ENCODE measurements around the gene REXO2.

Gene REXO2

DNA sequence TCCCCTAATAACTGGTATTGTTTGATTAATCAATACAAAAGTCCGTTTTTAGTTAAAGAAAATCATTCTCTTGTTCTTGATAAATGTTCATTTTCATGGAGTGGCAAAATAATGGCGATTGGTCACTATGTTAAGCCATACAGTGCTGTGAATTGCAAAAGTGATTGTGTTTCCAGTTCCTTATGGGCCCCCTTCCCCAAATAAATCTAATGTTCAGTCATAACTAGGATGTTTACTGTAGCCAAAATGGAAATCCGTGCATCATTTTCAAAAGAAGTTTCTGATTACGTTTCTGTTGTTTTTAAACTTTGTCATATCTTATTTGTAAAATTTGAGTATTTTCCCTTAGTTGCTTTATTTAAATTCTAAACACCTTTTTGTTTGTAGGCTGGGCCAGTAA is 38.0 kb upstream of the REXO2 start:
- no peaks in the 10 kb centered on the region for H3K9me3 ChIP-seq (ENCODE audit: control insufficient read depth in 2 of 2, low read length in 2 of 2)
- H3K9ac ChIP-seq (ENCODE audit: low read length in 2 of 2): peak overlapping the region; percentile 99
- H3K27ac ChIP-seq (ENCODE audit: low read length): no peak overlapping the region
- H3K36me3 ChIP-seq (ENCODE audit: control insufficient read depth in 2 of 2, insufficient read depth in 2 of 2, low read length in 2 of 2): peaks cover 4 to 6% of the 10 kb centered on the region in 2 donors
- no peaks in the 10 kb centered on the region for H3K27me3 ChIP-seq (ENCODE audit: control insufficient read depth in 1 of 2, insufficient read depth in 2 of 2, low read length in 2 of 2)
- H3K4me3 ChIP-seq (ENCODE audit: low read length in 2 of 2): peak overlapping the region; percentile 88 to 98
- H3K4me1 ChIP-seq (ENCODE audit: control insufficient read depth, insufficient read depth, low read length): no peaks in the 10 kb centered on the region

DNA sequence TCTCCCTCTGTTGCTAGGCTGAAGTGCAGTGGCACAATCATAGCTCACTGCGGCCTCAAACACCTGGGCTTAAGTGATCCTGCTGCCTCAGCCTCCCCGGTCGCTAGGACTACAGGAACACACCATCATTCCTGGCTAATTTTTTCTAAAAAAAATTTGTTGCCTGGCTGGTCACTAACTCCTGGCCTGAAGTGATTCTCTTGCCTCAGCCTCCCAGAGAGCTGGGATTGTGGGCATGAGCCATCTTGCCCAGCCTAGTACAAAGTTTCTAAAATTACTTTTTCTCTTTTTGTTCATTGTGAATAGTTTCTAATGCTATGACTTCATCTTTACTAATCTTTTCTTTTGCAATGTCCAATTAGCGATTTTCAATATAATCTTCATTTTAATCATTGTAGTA is 26.3 kb upstream of the REXO2 start:
- no peaks in the 10 kb centered on the region for H3K4me1 ChIP-seq (ENCODE audit: control insufficient read depth, insufficient read depth, low read length)
- H3K4me3 ChIP-seq (ENCODE audit: low read length in 2 of 2): no peak overlapping the region
- H3K27ac ChIP-seq (ENCODE audit: low read length): no peak overlapping the region
- no peaks in the 10 kb centered on the region for H3K9me3 ChIP-seq (ENCODE audit: control insufficient read depth in 2 of 2, low read length in 2 of 2)
- peaks cover 8 to 21% of the 10 kb centered on the region in 2 donors for H3K36me3 ChIP-seq (ENCODE audit: control insufficient read depth in 2 of 2, insufficient read depth in 2 of 2, low read length in 2 of 2)
- H3K27me3 ChIP-seq (ENCODE audit: control insufficient read depth in 1 of 2, insufficient read depth in 2 of 2, low read length in 2 of 2): no peaks in the 10 kb centered on the region
- H3K9ac ChIP-seq (ENCODE audit: low read length in 2 of 2): no peak overlapping the region

DNA sequence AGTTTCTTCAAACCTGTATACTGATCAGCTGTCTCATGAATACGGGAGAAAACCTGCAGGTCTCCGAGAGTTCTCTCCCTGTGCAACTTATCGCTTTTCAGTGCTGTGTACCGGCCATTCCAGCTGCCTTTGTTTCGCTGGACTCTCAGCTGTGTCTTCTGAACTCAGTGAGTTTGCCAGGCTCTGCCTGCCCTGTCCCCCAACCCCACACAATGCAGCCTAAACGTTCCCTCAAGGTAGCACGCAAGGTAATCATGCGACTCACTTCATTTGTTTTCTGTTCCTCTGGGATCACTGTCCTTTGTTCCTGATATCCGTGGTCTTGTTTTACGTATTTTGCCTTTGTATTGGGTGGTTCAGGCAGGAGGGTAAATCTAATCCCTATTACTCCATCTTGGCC is 25.3 kb upstream of the REXO2 start:
- no peaks in the 10 kb centered on the region for H3K9me3 ChIP-seq (ENCODE audit: control insufficient read depth in 2 of 2, low read length in 2 of 2)
- H3K36me3 ChIP-seq (ENCODE audit: control insufficient read depth in 2 of 2, insufficient read depth in 2 of 2, low read length in 2 of 2): peaks cover 8 to 12% of the 10 kb centered on the region in 2 donors
- no peak overlapping the region for H3K4me3 ChIP-seq (ENCODE audit: low read length in 2 of 2)
- H3K4me1 ChIP-seq (ENCODE audit: control insufficient read depth, insufficient read depth, low read length): no peaks in the 10 kb centered on the region
- no peak overlapping the region for H3K9ac ChIP-seq (ENCODE audit: low read length in 2 of 2)
- no peaks in the 10 kb centered on the region for H3K27me3 ChIP-seq (ENCODE audit: control insufficient read depth in 1 of 2, insufficient read depth in 2 of 2, low read length in 2 of 2)
- no peak overlapping the region for H3K27ac ChIP-seq (ENCODE audit: low read length)

DNA sequence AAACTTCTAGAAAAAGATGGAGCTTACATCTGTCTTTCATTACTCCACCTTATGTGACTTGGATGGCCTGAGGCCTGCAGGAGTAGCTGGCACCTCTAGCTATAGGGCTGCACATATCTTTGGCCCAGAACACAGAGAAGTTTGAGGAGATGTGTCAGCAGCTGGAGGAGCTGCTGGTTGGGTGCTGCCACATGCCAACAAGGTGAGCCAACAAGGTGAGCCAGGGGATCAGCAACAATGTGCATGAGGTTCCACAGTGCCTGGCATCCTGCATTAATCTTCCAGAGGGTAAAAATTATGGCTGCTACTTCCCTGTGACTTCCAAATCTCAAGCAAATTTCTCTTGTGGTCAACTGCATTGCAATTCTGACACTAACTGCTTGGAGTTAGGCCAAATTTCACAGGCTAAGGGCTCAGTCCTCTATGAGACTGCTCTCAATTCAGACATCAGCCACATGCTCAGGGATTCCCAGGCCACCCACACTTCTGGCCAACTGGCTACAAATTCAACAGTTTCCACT is 22.8 kb upstream of the REXO2 start:
- no peaks in the 10 kb centered on the region for H3K27me3 ChIP-seq (ENCODE audit: control insufficient read depth in 1 of 2, insufficient read depth in 2 of 2, low read length in 2 of 2)
- no peak overlapping the region for H3K9ac ChIP-seq (ENCODE audit: low read length in 2 of 2)
- peaks cover 0 to 3% of the 10 kb centered on the region in 2 donors for H3K36me3 ChIP-seq (ENCODE audit: control insufficient read depth in 2 of 2, insufficient read depth in 2 of 2, low read length in 2 of 2)
- H3K9me3 ChIP-seq (ENCODE audit: control insufficient read depth in 2 of 2, low read length in 2 of 2): no peaks in the 10 kb centered on the region
- H3K4me3 ChIP-seq (ENCODE audit: low read length in 2 of 2): no peak overlapping the region
- H3K4me1 ChIP-seq (ENCODE audit: control insufficient read depth, insufficient read depth, low read length): no peaks in the 10 kb centered on the region
- H3K27ac ChIP-seq (ENCODE audit: low read length): no peak overlapping the region

DNA sequence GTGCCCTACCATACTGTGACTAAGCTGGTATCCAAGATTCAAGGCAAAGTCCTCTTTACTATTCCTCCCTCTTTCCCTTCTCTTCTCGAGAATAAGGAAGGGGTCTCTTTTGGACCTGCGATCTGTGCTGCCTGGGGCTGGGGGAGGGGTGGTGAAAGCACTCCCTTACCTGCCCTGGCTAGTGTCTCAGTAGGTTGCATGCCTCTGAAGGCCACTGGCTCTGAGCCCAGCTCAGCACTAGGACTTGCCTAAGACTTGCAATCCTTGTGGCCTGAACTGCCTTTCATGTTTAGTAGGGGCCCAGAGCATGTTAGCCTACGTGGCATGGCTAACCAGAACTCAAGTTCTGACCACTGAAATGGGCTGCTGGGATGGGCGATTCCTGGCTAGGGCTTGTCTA is 13.0 kb upstream of the REXO2 start:
- no peak overlapping the region for H3K9ac ChIP-seq (ENCODE audit: low read length in 2 of 2)
- H3K36me3 ChIP-seq (ENCODE audit: control insufficient read depth in 2 of 2, insufficient read depth in 2 of 2, low read length in 2 of 2): no peaks in the 10 kb centered on the region
- H3K27me3 ChIP-seq (ENCODE audit: control insufficient read depth in 1 of 2, insufficient read depth in 2 of 2, low read length in 2 of 2): no peaks in the 10 kb centered on the region

DNA sequence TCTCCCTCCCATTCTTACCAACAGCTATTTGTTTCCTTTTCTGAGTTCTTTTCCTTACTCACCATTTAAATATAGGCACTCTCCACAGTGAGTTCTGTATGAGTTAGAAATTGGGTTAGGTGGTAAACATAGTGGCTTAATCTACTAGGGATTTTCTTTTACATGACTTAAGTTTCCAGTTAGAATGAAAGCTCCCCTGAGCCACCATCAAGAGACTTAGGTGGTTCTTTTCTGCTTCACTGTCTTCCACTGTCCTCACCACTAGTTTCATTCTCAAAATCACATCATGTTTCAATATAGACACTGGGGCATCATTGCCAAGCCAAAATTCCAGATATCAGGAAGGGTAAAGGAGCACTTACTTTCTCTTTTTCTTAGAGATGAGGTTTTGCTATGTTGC is 9.0 kb upstream of the REXO2 start:
- H3K36me3 ChIP-seq (ENCODE audit: control insufficient read depth in 2 of 2, insufficient read depth in 2 of 2, low read length in 2 of 2): no peaks in the 10 kb centered on the region
- no peak overlapping the region for H3K9ac ChIP-seq (ENCODE audit: low read length in 2 of 2)
- no peak overlapping the region for H3K27ac ChIP-seq (ENCODE audit: low read length)
- H3K27me3 ChIP-seq (ENCODE audit: control insufficient read depth in 1 of 2, insufficient read depth in 2 of 2, low read length in 2 of 2): no peaks in the 10 kb centered on the region
- H3K4me3 ChIP-seq (ENCODE audit: low read length in 2 of 2): no peak overlapping the region
- H3K9me3 ChIP-seq (ENCODE audit: control insufficient read depth in 2 of 2, low read length in 2 of 2): no peaks in the 10 kb centered on the region
- H3K4me1 ChIP-seq (ENCODE audit: control insufficient read depth, insufficient read depth, low read length): no peaks in the 10 kb centered on the region

More for the DNA sequence above, 13.0 kb upstream of the REXO2 start:
- Histone ChIP-seq H3K9me3 (ENCODE audit: control insufficient read depth in 2 of 2, low read length in 2 of 2) (no peaks in the 10 kb centered on the region), H3K27ac (ENCODE audit: low read length) (no peak overlapping the region), H3K4me1 (ENCODE audit: control insufficient read depth, insufficient read depth, low read length) (no peaks in the 10 kb centered on the region), H3K4me3 (ENCODE audit: low read length in 2 of 2) (no peak overlapping the region)

DNA sequence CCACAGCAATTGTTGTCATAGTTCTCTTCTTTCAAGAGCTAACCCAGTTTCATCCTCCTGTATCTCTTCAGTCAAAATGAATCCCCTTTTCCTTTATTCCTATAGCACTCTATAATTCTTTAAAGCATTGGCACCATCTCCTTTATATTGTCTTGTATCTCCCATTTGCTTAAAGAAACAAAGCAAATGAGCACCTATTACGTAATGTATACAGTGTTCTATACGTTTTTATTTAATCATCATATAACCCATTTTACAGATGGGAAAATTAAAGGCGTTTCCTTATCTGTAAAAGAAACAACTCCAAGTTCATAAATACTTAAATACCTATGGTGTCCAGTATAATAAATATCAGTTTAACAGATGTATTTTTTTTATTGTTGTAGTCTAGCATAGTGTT is 6.4 kb upstream of the REXO2 start:
- Histone ChIP-seq H3K9me3 (ENCODE audit: control insufficient read depth in 2 of 2, low read length in 2 of 2) (no peaks in the 10 kb centered on the region), H3K36me3 (ENCODE audit: control insufficient read depth in 2 of 2, insufficient read depth in 2 of 2, low read length in 2 of 2) (no peaks in the 10 kb centered on the region), H3K9ac (ENCODE audit: low read length in 2 of 2) (no peak overlapping the region), H3K27ac (ENCODE audit: low read length) (no peak overlapping the region), H3K4me3 (ENCODE audit: low read length in 2 of 2) (no peak overlapping the region), H3K4me1 (ENCODE audit: control insufficient read depth, insufficient read depth, low read length) (no peaks in the 10 kb centered on the region), H3K27me3 (ENCODE audit: control insufficient read depth in 1 of 2, insufficient read depth in 2 of 2, low read length in 2 of 2) (no peaks in the 10 kb centered on the region)

DNA sequence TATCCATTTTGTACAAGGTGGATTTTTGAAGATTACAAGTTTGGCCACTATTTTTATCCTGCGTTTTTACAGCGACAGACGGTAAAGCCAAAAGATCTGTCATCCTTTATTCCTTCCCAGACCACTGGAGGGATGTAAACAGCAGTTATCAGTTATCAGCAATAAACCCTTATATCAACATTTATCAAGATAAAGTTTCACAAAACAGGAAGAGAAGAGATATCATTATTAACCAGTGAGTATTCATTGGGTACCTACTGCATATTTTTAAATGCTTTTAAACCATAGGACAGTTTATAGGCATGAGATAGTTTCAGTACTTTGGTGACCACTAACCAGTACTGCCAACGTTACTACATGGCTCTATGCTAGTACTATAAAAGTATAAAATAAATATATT is 5.9 kb upstream of the REXO2 start:
- H3K9ac ChIP-seq (ENCODE audit: low read length in 2 of 2): no peak overlapping the region
- no peaks in the 10 kb centered on the region for H3K9me3 ChIP-seq (ENCODE audit: control insufficient read depth in 2 of 2, low read length in 2 of 2)
- no peaks in the 10 kb centered on the region for H3K36me3 ChIP-seq (ENCODE audit: control insufficient read depth in 2 of 2, insufficient read depth in 2 of 2, low read length in 2 of 2)
- no peaks in the 10 kb centered on the region for H3K27me3 ChIP-seq (ENCODE audit: control insufficient read depth in 1 of 2, insufficient read depth in 2 of 2, low read length in 2 of 2)
- H3K27ac ChIP-seq (ENCODE audit: low read length): no peak overlapping the region
- H3K4me3 ChIP-seq (ENCODE audit: low read length in 2 of 2): no peak overlapping the region
- no peaks in the 10 kb centered on the region for H3K4me1 ChIP-seq (ENCODE audit: control insufficient read depth, insufficient read depth, low read length)

DNA sequence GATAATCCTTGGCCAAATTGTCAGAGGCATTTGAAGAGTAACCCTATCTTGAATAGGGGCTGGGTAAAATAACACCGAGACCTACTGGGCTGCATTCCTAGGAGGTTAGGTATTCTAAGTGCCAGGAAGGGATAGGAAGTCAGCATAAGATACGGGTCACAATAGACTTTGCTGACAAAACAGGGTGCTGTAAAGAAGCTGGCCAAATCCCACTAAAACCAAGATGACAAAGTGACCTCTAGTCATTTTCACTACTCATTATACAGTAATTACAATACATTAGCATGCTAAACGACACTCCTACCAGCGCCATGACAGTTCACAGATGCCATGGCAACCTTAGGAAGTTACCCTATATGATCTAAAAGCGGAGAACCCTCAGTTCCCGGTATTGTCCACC is 964 bp upstream of the REXO2 start:
- Histone ChIP-seq H3K9ac (ENCODE audit: low read length in 2 of 2) (no peak overlapping the region), H3K4me3 (ENCODE audit: low read length in 2 of 2) (no peak overlapping the region), H3K4me1 (ENCODE audit: control insufficient read depth, insufficient read depth, low read length) (peaks cover 12% of the 10 kb centered on the region), H3K27ac (ENCODE audit: low read length) (no peak overlapping the region), H3K27me3 (ENCODE audit: control insufficient read depth in 1 of 2, insufficient read depth in 2 of 2, low read length in 2 of 2) (no peaks in the 10 kb centered on the region), H3K9me3 (ENCODE audit: control insufficient read depth in 2 of 2, low read length in 2 of 2) (no peaks in the 10 kb centered on the region), H3K36me3 (ENCODE audit: control insufficient read depth in 2 of 2, insufficient read depth in 2 of 2, low read length in 2 of 2) (no peaks in the 10 kb centered on the region)

DNA sequence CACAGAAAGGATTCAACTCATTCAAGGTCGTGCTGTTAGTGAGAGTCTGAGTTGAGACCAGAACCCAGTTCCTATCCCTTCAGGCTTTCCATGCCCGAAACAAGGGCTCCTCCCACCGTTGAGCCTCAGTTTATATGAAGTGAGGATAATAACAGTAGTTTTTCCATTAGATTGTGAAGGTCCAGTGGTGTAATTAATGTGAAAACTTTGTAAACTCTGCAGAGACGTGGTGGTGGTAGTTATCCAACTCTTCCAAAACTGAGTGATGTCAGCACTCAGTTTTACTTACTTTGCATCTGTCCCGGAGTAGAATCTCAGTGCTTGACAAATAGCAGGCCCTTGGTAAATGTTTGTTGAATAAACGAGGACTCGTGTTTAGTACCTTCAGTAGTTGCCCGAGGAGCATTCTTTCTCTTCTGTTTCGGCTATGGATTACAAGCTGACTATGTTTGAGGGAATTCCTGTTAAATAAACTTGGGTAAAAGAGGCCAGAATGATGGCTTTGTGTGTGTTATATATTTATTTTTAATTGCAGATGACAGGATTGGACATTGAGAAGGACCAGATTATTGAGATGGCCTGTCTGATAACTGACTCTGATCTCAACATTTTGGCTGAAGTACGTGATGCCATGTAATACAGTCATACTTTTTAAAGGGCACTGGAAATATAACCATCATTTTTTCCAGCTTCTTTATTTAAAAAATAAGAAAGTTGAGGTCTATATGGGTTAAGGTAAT is 1.0 kb downstream of the REXO2 start:
- H3K36me3 ChIP-seq (ENCODE audit: control insufficient read depth in 2 of 2, insufficient read depth in 2 of 2, low read length in 2 of 2): peaks cover 7 to 8% of the 10 kb centered on the region in 2 donors

More for the DNA sequence above, 1.0 kb downstream of the REXO2 start:
- peak overlapping the region; percentile 95 to 99 for H3K4me3 ChIP-seq (ENCODE audit: low read length in 2 of 2)
- peaks cover 12% of the 10 kb centered on the region for H3K4me1 ChIP-seq (ENCODE audit: control insufficient read depth, insufficient read depth, low read length)
- H3K9me3 ChIP-seq (ENCODE audit: control insufficient read depth in 2 of 2, low read length in 2 of 2): no peaks in the 10 kb centered on the region
- H3K9ac ChIP-seq (ENCODE audit: low read length in 2 of 2): peak overlapping the region; percentile 87 to 90
- H3K27ac ChIP-seq (ENCODE audit: low read length): peak overlapping the region; percentile 94
- H3K27me3 ChIP-seq (ENCODE audit: control insufficient read depth in 1 of 2, insufficient read depth in 2 of 2, low read length in 2 of 2): no peaks in the 10 kb centered on the region
